ENCODE data around the gene IKZF2. TPM values are rescaled to one million over a fixed set of nuclear protein-coding genes. Genes with fewer than 3 reads are reported as not detected.

IKZF2 gene
- total RNA-seq, 1 experiment from 2014 or later, result 26.1 TPM

DNA sequence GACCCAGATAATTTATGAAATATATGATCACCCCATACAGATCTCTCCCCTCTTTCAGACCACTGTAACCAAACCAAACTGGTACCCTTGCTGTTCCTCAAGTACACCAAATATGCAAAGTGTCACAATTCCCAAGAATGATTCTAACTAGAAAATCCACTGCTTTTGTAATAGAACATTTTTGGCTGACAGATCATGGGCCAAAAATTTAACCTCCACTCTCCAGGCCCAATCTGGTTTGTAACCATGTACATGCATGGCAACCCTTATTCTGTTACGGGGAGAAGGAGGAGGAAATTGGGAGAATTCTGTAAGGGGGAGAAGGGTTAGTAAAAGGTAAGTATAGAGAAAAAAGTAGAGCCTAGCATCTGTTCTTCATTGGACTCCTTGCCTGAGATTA, 62.0 kb downstream of the IKZF2 start:
- Mint-ChIP-seq H3K4me3 (ENCODE audit: low read depth, unreplicated experiment) (no peak overlapping the region), H3K27me3 (ENCODE audit: unreplicated experiment) (no peaks in the 10 kb centered on the region), H3K9me3 (ENCODE audit: low read depth, unreplicated experiment) (no peaks in the 10 kb centered on the region), H3K4me1 (ENCODE audit: low read depth, unreplicated experiment) (peaks cover 28% of the 10 kb centered on the region), H3K36me3 (ENCODE audit: insufficient read depth, unreplicated experiment) (no peaks in the 10 kb centered on the region), H3K27ac (ENCODE audit: unreplicated experiment) (no peak overlapping the region)
- DNase-seq, result no peak
- BruUV-seq (replicated peaks), result no TSS peak
- no peak for TF ChIP-seq CTCF (IDR thresholded peaks at IDR 0.05; ENCODE audit: unreplicated experiment)
- intact Hi-C loops (cut with micrococcal nuclease; ENCODE audit: unreplicated experiment), result no loop called here
- CTCF ChIA-PET, result no interaction called here

- Mint-ChIP-seq H3K9me3 (ENCODE audit: low read depth, unreplicated experiment) (no peaks in the 10 kb centered on the region), H3K27ac (ENCODE audit: unreplicated experiment) (no peak overlapping the region), H3K4me3 (ENCODE audit: low read depth, unreplicated experiment) (no peak overlapping the region), H3K27me3 (ENCODE audit: unreplicated experiment) (no peaks in the 10 kb centered on the region), H3K4me1 (ENCODE audit: low read depth, unreplicated experiment) (peaks cover 21% of the 10 kb centered on the region), H3K36me3 (ENCODE audit: insufficient read depth, unreplicated experiment) (no peaks in the 10 kb centered on the region)
- CTCF ChIA-PET, result no interaction called here
- DNase-seq, result no peak
- intact Hi-C loops (cut with micrococcal nuclease; ENCODE audit: unreplicated experiment), result no loop called here
- BruUV-seq (replicated peaks), result no TSS peak
- no peak for TF ChIP-seq CTCF (IDR thresholded peaks at IDR 0.05; ENCODE audit: unreplicated experiment)
Measured at GRCh38 chr2:213087040-213087439, 64.4 kb downstream of the IKZF2 start.

DNA sequence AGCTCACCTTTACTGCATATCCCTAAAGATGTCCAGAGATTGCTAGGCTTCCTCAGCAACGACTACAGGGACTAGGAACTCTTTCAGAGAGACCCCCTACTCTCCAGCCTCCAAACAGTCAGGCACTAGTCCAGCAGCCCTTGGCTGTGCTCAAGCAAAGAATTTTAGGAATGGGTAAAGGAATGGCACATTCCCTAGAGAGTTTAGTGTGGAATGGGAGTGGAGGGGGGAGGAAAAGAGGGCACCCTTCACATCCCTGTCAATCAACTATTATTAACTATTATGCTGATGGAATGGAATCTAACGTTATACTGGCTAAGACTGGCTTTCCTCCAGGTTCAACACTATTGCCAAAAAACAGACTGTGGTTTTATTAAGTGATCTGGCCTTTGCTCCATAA, 64.8 kb downstream of the IKZF2 start:
- no TSS peak for BruUV-seq (replicated peaks)
- H3K4me3 Mint-ChIP-seq (ENCODE audit: low read depth, unreplicated experiment), result no peak overlapping the region
- H3K27me3 Mint-ChIP-seq (ENCODE audit: unreplicated experiment), result no peaks in the 10 kb centered on the region
- DNase-seq, result no peak
- CTCF ChIA-PET, result no interaction called here
- H3K9me3 Mint-ChIP-seq (ENCODE audit: low read depth, unreplicated experiment), result no peaks in the 10 kb centered on the region
- no peak for TF ChIP-seq CTCF (IDR thresholded peaks at IDR 0.05; ENCODE audit: unreplicated experiment)
- H3K4me1 Mint-ChIP-seq (ENCODE audit: low read depth, unreplicated experiment), result peaks cover 19% of the 10 kb centered on the region
- no peak overlapping the region for H3K27ac Mint-ChIP-seq (ENCODE audit: unreplicated experiment)
- H3K36me3 Mint-ChIP-seq (ENCODE audit: insufficient read depth, unreplicated experiment), result no peaks in the 10 kb centered on the region
- intact Hi-C loops (cut with micrococcal nuclease; ENCODE audit: unreplicated experiment), result no loop called here

DNA sequence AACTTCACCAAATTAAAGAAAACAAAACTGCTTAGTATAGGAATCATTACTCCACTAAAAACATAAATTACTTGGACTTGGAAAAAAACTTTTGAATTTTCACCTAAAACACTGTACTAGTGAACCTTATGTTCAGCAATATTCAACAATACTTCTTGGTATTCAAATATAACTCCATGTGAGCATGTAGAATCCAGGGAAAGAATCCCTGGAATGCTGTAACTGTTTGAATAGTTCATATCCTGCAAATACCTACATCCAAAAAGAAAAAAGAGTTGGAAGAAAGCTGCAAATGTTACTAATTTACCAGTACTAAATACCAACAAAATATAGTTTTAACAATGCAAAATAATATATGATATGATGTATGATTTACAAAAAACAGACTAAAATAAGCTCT, 65.4 kb downstream of the IKZF2 start:
- no peaks in the 10 kb centered on the region for H3K36me3 Mint-ChIP-seq (ENCODE audit: insufficient read depth, unreplicated experiment)
- no peak for TF ChIP-seq CTCF (IDR thresholded peaks at IDR 0.05; ENCODE audit: unreplicated experiment)
- BruUV-seq (replicated peaks), result no TSS peak
- DNase-seq, result no peak
- H3K4me3 Mint-ChIP-seq (ENCODE audit: low read depth, unreplicated experiment), result no peak overlapping the region
- CTCF ChIA-PET, result no interaction called here
- no peaks in the 10 kb centered on the region for H3K27me3 Mint-ChIP-seq (ENCODE audit: unreplicated experiment)
- H3K9me3 Mint-ChIP-seq (ENCODE audit: low read depth, unreplicated experiment), result no peaks in the 10 kb centered on the region
- intact Hi-C loops (cut with micrococcal nuclease; ENCODE audit: unreplicated experiment), result no loop called here
- H3K4me1 Mint-ChIP-seq (ENCODE audit: low read depth, unreplicated experiment), result peaks cover 19% of the 10 kb centered on the region
- H3K27ac Mint-ChIP-seq (ENCODE audit: unreplicated experiment), result no peak overlapping the region

DNA sequence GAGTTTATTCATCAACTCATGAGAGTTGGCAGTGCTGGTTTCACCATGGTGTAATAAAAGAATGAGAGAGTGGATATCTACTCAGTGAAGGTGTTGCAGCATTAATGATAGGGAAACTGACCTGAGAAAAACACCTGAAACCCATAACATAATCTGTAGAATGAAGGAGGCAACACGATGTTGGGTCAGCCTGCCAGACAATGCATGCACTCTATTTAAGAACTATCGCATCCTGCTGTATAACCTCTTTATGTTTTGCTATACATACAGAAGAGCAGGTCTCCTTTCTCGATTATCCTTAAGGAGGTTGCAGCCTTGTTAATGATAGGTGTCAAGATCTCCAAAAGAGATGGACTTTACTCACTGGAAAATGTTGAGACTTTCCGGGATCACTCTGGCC, 65.9 kb downstream of the IKZF2 start:
- intact Hi-C loops (cut with micrococcal nuclease; ENCODE audit: unreplicated experiment), result no loop called here
- CTCF ChIA-PET, result no interaction called here
- DNase-seq, result no peak
- no peaks in the 10 kb centered on the region for H3K36me3 Mint-ChIP-seq (ENCODE audit: insufficient read depth, unreplicated experiment)
- H3K4me3 Mint-ChIP-seq (ENCODE audit: low read depth, unreplicated experiment), result no peak overlapping the region
- no peaks in the 10 kb centered on the region for H3K9me3 Mint-ChIP-seq (ENCODE audit: low read depth, unreplicated experiment)
- H3K27me3 Mint-ChIP-seq (ENCODE audit: unreplicated experiment), result no peaks in the 10 kb centered on the region
- BruUV-seq (replicated peaks), result no TSS peak
- no peak overlapping the region for H3K27ac Mint-ChIP-seq (ENCODE audit: unreplicated experiment)
- peaks cover 19% of the 10 kb centered on the region for H3K4me1 Mint-ChIP-seq (ENCODE audit: low read depth, unreplicated experiment)
- TF ChIP-seq CTCF (IDR thresholded peaks at IDR 0.05; ENCODE audit: unreplicated experiment), result no peak

All from Calu3 (cell line).